T-cell (primary cell): Measurements from ENCODE around the gene DIS3L2. TPM values are rescaled to one million over a fixed set of nuclear protein-coding genes. Genes with fewer than 3 reads are reported as not detected.
A peak's percentile ranks its signal among the peaks of the same experiment; 100 is the strongest.
"Not testable (repeated sequence)": the region's sequence is repeated elsewhere in the genome, so short reads cannot be mapped to it uniquely, and the experiment has no call there.

Experiments
- ATAC-seq, 4 experiments: fragments of 200-7000 bp in 3 of 4; fragments of 150-1000 bp in 1 of 4; cut with Tn5 transposase; replicated peaks in 1 of 4; 1 replicate in 3 of 4; 2 replicates in 1 of 4; pipeline ENCODE4 v1.10.0; 2021; ENCODE audit warnings: moderate library complexity in 3 of 4, mild to moderate bottlenecking in 2 of 4, moderate number of reproducible peaks in 1 of 4
- CTCF ChIA-PET, 2 donors: fragments of 300-600 bp; sonication (Branson Sonifier 250); formaldehyde crosslinking; loops; one replicate each; lab custom pipeline; 2022; ENCODE audit warnings: antibody characterized with exemption in 2 of 2; lab: Charles Lee
- POLR2A ChIA-PET, 2 donors: fragments of 300-600 bp; sonication (Branson Sonifier 250); formaldehyde crosslinking; loops; one replicate each; lab custom pipeline; 2022; ENCODE audit warnings: antibody characterized with exemption in 2 of 2; lab: Charles Lee
- DNase-seq, 35 experiments: peaks; one replicate each; pipeline versions ENCODE4 v3.0.0 to v3.0.0-alpha.2; 2013 to 2023
- H3K27ac ChIP-seq: one replicate; pipeline ENCODE4 v1.5.1; 2013; ENCODE audit warnings: low read length
- H3K27me3 ChIP-seq, 2 experiments: replicated peaks in 1 of 2; 1 replicate in 1 of 2; 2 replicates in 1 of 2; pipeline versions ENCODE4 v1.6.1 to v1.7.0; 2013; ENCODE audit warnings: low read length in 1 of 2, mixed read lengths in 1 of 2; ENCODE audit not compliant: control insufficient read depth in 2 of 2, insufficient read depth in 2 of 2; ENCODE audit errors: extremely low read depth in 1 of 2
- H3K36me3 ChIP-seq, 2 donors: 1 replicate in 1 of 2; 2 replicates in 1 of 2; pipeline versions ENCODE4 v1.6.1 to v1.7.0; 2013; ENCODE audit warnings: low read length in 1 of 2; ENCODE audit not compliant: control insufficient read depth in 2 of 2, insufficient read depth in 1 of 2; ENCODE audit errors: extremely low read depth in 1 of 2
- H3K4me1 ChIP-seq, 2 experiments: 1 replicate in 1 of 2; 2 replicates in 1 of 2; pipeline versions ENCODE4 v1.6.1 to v1.7.0; 2013; ENCODE audit warnings: low read length in 2 of 2, mixed read lengths in 1 of 2; ENCODE audit not compliant: insufficient read depth in 2 of 2, control insufficient read depth in 1 of 2; ENCODE audit errors: extremely low read depth in 1 of 2
- H3K4me3 ChIP-seq, 2 donors: 1 replicate in 1 of 2; 2 replicates in 1 of 2; pipeline versions ENCODE4 v1.5.1 to v1.7.0; 2013; ENCODE audit warnings: mild to moderate bottlenecking in 2 of 2, low read length in 1 of 2, moderate library complexity in 1 of 2; ENCODE audit not compliant: control insufficient read depth in 1 of 2; ENCODE audit errors: extremely low read depth in 1 of 2
- H3K9me3 ChIP-seq: 2 replicates; pipeline ENCODE4 v1.7.0; 2013
- H3K27ac Mint-ChIP-seq, 2 donors: one replicate each; pipeline ENCODE4 v1.8.0; 2020 to 2021; ENCODE audit warnings: mild to moderate bottlenecking in 2 of 2, mixed read lengths in 2 of 2
- H3K27me3 Mint-ChIP-seq, 2 donors: one replicate each; pipeline ENCODE4 v1.8.0; 2021 to 2022; ENCODE audit warnings: mixed read lengths in 2 of 2
- H3K36me3 Mint-ChIP-seq: one replicate; pipeline ENCODE4 v1.8.0; 2021; ENCODE audit warnings: mixed read lengths
- H3K4me1 Mint-ChIP-seq, 3 donors: one replicate each; pipeline ENCODE4 v1.8.0; 2020 to 2022; ENCODE audit warnings: mixed read lengths in 3 of 3, mild to moderate bottlenecking in 1 of 3
- H3K4me3 Mint-ChIP-seq, 3 donors: one replicate each; pipeline ENCODE4 v1.8.0; 2020 to 2022; ENCODE audit warnings: mild to moderate bottlenecking in 3 of 3, mixed read lengths in 3 of 3, moderate library complexity in 3 of 3
- H3K9me3 Mint-ChIP-seq, 3 donors: one replicate each; pipeline ENCODE4 v1.8.0; 2020 to 2022; ENCODE audit warnings: mixed read lengths in 3 of 3
- WGBS: methylation state at CpG from one replicate; pipeline ENCODE4 v1.1.5; 2013; ENCODE audit warnings: missing lambda C conversion rate; ENCODE audit not compliant: insufficient coverage; 5-methylcytosine and 5-hydroxymethylcytosine counted together
- total RNA-seq, 35 experiments: library from RNA in 6 of 35; stranded (reverse) in 6 of 35; fragments of 120-200 nt in 1 of 35; gene quantifications; one replicate each; pipeline versions ENCODE4 v1.2.1 to v1.2.4 and lab custom pipeline; 2013 to 2026

DIS3L2 gene
- total RNA-seq, 5 donors from 2014 or later (not counting 1 experiment from before 2014, with no cell fraction given) = 55.0 to 70.9 (median 61.4) TPM

- DNase-seq (peak in 1 of 35 experiments; percentile 4), ATAC-seq (no peak)
- Histone ChIP-seq H3K27ac (no peak overlapping the region), H3K9me3 (no peaks in the 10 kb centered on the region), H3K36me3 (peaks cover 3 to 8% of the 10 kb centered on the region in 2 donors), H3K4me3 (no peak overlapping the region), H3K27me3 (no peaks in the 10 kb centered on the region), H3K4me1 (no peaks in the 10 kb centered on the region)
- WGBS = 92% methylated on average over 1 of the region's 4 CpGs
- peaks cover 0 to 5% (median 0%) of the 10 kb centered on the region in 3 donors for H3K4me1 Mint-ChIP-seq
- CTCF ChIA-PET = interaction anchor here in 1 of 2 donors (0.6 kb wide), 4 partner anchors 16 to 405 kb away, joined by 3 to 6 read pairs (median 5); no protein-coding TSS in a partner anchor
- no peaks in the 10 kb centered on the region for H3K36me3 Mint-ChIP-seq
- no peak overlapping the region for H3K27ac Mint-ChIP-seq
- POLR2A ChIA-PET = no interaction called here
- H3K27me3 Mint-ChIP-seq = no peaks in the 10 kb centered on the region
- H3K9me3 Mint-ChIP-seq = no peaks in the 10 kb centered on the region
- no peak overlapping the region for H3K4me3 Mint-ChIP-seq
Observed at GRCh38 chr2:232335859-232336215, 374.3 kb downstream of the DIS3L2 start.

DNA sequence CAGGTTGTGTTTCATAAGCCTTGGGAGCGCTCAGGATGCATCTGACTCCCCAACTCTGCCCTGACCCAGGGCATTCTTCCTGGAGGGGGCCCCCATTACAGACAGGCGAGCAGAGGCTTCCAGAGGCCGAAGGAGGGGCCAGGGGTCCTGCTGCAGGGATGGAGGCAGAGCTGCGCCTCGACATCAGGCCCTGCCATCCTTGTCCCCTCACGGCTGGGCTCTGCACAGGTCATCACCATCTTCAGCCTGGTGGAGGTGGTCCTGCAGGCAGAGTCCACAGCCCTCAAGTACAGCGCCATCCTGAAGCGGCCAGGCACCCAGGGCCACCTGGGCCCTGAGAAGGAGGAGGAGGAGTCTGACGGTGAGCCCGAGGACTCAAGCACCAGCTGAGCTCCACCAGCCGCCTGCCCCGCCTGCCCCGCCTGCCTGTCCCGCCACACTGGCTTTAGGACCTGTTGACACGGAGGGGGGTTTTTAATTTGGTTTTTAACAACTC is 374.8 kb downstream of the DIS3L2 start:
- Histone ChIP-seq H3K9me3 (no peaks in the 10 kb centered on the region), H3K27me3 (no peaks in the 10 kb centered on the region), H3K4me3 (no peak overlapping the region), H3K4me1 (no peaks in the 10 kb centered on the region), H3K27ac (no peak overlapping the region), H3K36me3 (peaks cover 3 to 8% of the 10 kb centered on the region in 2 donors)
- H3K36me3 Mint-ChIP-seq = no peaks in the 10 kb centered on the region
- H3K4me3 Mint-ChIP-seq = no peak overlapping the region
- ChIA-PET POLR2A (no interaction called here), CTCF (interaction anchor here (0.6 kb wide), 2 partner anchors 400 to 456 kb away, joined by 3 to 4 read pairs; no protein-coding TSS in a partner anchor)
- H3K9me3 Mint-ChIP-seq = no peaks in the 10 kb centered on the region
- peak in 1 of 35 experiments; percentile 8 for DNase-seq
- no peak overlapping the region for H3K27ac Mint-ChIP-seq
- no peaks in the 10 kb centered on the region for H3K27me3 Mint-ChIP-seq
- no peak for ATAC-seq
- peaks cover 0 to 5% (median 0%) of the 10 kb centered on the region in 3 donors for H3K4me1 Mint-ChIP-seq
- WGBS = 96% methylated on average over 6 of the region's 15 CpGs

DNA sequence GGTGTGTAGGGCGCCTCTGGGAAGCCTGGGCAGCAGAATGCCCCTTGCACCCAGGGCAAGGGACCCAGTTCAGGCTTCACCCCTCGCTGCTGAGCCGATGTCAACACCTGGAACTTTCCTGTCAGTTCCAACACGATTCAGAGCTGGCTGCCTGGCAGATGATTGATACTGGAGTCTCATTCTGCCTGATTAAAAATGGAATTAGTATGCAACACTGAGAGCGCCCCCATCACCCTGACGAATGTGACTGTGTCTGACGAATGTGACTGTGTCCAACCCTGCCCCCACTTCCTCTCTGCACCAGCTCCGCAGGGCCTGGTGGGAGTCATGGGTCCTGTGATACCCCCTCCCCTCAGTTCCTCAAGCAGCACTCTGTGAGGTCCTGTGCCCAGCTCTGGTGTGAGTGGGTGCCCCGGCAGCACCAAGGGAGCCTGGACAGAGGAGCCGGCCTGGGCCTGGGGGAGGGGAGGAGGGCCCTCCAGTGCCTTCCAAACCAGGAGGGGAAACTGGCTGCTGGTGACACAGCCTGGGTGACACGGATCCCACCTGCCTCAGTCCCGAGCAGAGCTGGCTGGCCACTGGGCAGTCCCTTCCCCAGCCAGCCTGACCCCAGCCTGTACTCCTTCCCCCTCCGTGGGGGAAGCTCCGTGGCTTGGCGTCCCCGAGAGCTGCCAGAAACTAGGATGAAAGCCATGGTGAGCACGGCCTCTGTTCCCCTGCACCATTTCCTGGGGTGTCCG is 375.6 kb downstream of the DIS3L2 start:
- no peak overlapping the region for H3K27ac ChIP-seq
- CTCF ChIA-PET = no interaction called here
- peaks cover 3 to 8% of the 10 kb centered on the region in 2 donors for H3K36me3 ChIP-seq
- H3K27me3 ChIP-seq = no peaks in the 10 kb centered on the region
- no peaks in the 10 kb centered on the region for H3K36me3 Mint-ChIP-seq
- no peaks in the 10 kb centered on the region for H3K27me3 Mint-ChIP-seq
- H3K9me3 Mint-ChIP-seq = no peaks in the 10 kb centered on the region
- no peak for ATAC-seq
- H3K4me1 Mint-ChIP-seq = peaks cover 0 to 5% (median 0%) of the 10 kb centered on the region in 3 donors
- 87% methylated on average over 10 of the region's 18 CpGs for WGBS
- H3K9me3 ChIP-seq = no peaks in the 10 kb centered on the region
- DNase-seq = peak in 1 of 35 experiments; percentile 23
- H3K4me1 ChIP-seq = no peaks in the 10 kb centered on the region
- no peak overlapping the region for H3K4me3 Mint-ChIP-seq
- POLR2A ChIA-PET = no interaction called here
- no peak overlapping the region for H3K27ac Mint-ChIP-seq
- no peak overlapping the region for H3K4me3 ChIP-seq

DNA sequence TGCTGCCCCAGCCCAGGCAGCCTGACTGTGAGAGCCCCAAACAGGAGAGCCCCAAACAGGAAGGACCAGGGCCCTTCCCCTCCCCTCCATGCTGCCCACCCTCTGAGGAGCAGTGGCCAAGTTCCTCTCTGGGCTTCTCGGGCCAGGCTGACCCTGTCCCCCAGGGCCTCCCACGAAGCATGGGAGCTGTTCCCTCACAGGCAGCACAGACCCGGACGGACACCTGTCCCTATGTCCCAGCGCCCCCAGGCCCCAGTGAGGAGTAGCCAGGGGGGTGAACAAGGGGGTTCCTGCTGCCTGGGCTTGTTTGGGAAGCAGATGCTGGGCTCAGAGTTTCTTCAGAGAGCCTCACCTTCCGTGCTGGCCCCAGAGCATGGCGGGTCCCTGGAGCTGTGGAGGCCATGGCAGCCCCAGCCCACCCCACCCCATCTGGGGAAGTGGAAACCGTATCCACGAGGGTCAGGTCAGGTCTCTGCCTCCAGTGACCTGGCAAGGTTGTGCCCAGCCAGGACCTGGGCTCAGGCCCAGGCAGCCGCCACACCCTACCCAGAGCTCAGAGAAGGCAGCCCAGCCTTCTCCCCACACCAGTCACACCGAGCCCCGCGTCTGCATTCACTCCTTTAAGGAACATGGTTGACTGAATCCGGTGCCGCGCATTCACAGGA is 376.7 kb downstream of the DIS3L2 start:
- H3K4me3 Mint-ChIP-seq, H3K9me3 ChIP-seq, DNase-seq, H3K27me3 Mint-ChIP-seq, H3K4me3 ChIP-seq, CTCF ChIA-PET, POLR2A ChIA-PET, H3K27ac Mint-ChIP-seq, ATAC-seq, H3K4me1 ChIP-seq, H3K27me3 ChIP-seq, H3K9me3 Mint-ChIP-seq, H3K36me3 Mint-ChIP-seq, H3K36me3 ChIP-seq, H3K4me1 Mint-ChIP-seq, H3K27ac ChIP-seq: not testable (repeated sequence)
- 93% methylated on average over 3 of the region's 16 CpGs for WGBS

DNA sequence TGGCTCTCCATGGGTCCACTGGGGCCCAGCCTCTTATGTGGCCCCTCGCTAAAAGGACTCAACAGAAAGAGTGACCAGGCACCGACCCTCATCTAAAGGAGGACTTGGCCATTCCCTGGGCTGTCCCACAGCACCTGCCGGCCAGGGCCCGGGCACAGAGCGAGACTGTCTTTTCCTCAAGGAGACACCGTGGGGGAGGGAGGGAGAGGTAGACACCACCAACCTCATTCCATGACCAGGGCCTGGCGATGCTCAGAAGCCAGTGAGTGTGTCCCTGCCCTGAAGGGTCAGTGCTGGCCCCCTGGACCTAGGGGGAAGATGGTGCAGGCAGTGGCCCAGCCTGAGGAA is 377.2 kb downstream of the DIS3L2 start:
- H3K27ac ChIP-seq = no peak overlapping the region
- Mint-ChIP-seq H3K36me3 (no peaks in the 10 kb centered on the region), H3K4me3 (no peak overlapping the region), H3K4me1 (peaks cover 5 to 13% (median 6%) of the 10 kb centered on the region in 3 donors), H3K27me3 (no peaks in the 10 kb centered on the region), H3K27ac (no peak overlapping the region), H3K9me3 (no peaks in the 10 kb centered on the region)
- no peaks in the 10 kb centered on the region for H3K4me1 ChIP-seq
- CTCF ChIA-PET = no interaction called here
- POLR2A ChIA-PET = no interaction called here
- H3K27me3 ChIP-seq = peaks cover 0 to 2% of the 10 kb centered on the region in 2 experiments
- peaks cover 3 to 8% of the 10 kb centered on the region in 2 donors for H3K36me3 ChIP-seq
- 91% methylated on average over 1 of the region's 7 CpGs for WGBS
- DNase-seq (no peak), ATAC-seq (no peak)
- H3K4me3 ChIP-seq = no peak overlapping the region
- no peaks in the 10 kb centered on the region for H3K9me3 ChIP-seq

GRCh38 chr2:232339121-232340081 is 377.9 kb downstream of the DIS3L2 start:
- H3K4me3 Mint-ChIP-seq = no peak overlapping the region
- peaks cover 3 to 8% of the 10 kb centered on the region in 2 donors for H3K36me3 ChIP-seq
- H3K27ac Mint-ChIP-seq = no peak overlapping the region
- H3K9me3 ChIP-seq = no peaks in the 10 kb centered on the region
- ChIA-PET POLR2A (no interaction called here), CTCF (interaction anchor here in 1 of 2 donors (0.9 kb wide), 1 partner anchor 38 kb away, joined by 3 read pairs; no protein-coding TSS in a partner anchor)
- H3K9me3 Mint-ChIP-seq = no peaks in the 10 kb centered on the region
- no peak overlapping the region for H3K4me3 ChIP-seq
- H3K27me3 Mint-ChIP-seq = no peaks in the 10 kb centered on the region
- DNase-seq (peak in 1 of 35 experiments; percentile 1), ATAC-seq (no peak)
- no peaks in the 10 kb centered on the region for H3K36me3 Mint-ChIP-seq
- H3K4me1 Mint-ChIP-seq = peaks cover 5 to 14% (median 6%) of the 10 kb centered on the region in 3 donors
- peaks cover 0 to 2% of the 10 kb centered on the region in 2 experiments for H3K27me3 ChIP-seq
- no peaks in the 10 kb centered on the region for H3K4me1 ChIP-seq
- WGBS = 86% methylated on average over 22 of the region's 23 CpGs
- no peak overlapping the region for H3K27ac ChIP-seq
